ENCODE results near the gene NADK. TPM values are rescaled to one million over a fixed set of nuclear protein-coding genes. Genes with fewer than 3 reads are reported as not detected.

Gene NADK
- total and polyA plus RNA-seq, 2 donors from 2014 or later = 37.9 to 76.3 TPM

DNA sequence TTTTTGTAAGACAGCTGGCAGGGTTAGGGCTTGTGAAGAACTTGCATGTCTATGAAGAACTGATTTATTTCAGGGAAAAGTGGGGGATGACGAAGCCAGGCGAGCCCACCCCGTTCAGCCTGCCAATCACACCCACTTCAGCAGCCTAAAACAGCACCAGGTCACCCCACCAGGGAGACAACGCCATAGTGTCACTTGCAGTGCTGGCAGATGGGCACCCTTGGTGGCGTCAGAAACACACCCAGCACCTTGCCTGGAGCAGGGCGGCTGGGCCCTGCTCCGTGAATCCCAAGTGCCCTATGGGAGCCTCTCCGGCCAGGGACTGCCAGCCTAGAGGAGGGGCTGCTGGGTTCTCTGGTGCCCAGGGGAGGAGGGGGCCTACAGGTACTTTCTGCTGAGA is 5.0 kb upstream of the NADK start:
- Histone ChIP-seq H3K9ac (ENCODE audit: low read length in 3 of 3) (peak overlapping the region in 1 of 3 donors; percentile 41), H3K27me3 (ENCODE audit: control insufficient read depth, insufficient read depth, low read length) (no peaks in the 10 kb centered on the region), H3K27ac (ENCODE audit: low read depth in 2 of 2, low read length in 2 of 2) (no peak overlapping the region), H3K9me3 (ENCODE audit: control insufficient read depth in 2 of 3, insufficient read depth in 1 of 3, low read length in 3 of 3) (no peaks in the 10 kb centered on the region), H3K4me3 (ENCODE audit: low read length in 3 of 3) (no peak overlapping the region), H3K4me1 (ENCODE audit: control insufficient read depth in 2 of 3, insufficient read depth in 2 of 3, low read depth in 1 of 3, low read length in 3 of 3) (peaks cover 0 to 26% (median 6%) of the 10 kb centered on the region in 3 donors), H3K36me3 (ENCODE audit: control insufficient read depth in 2 of 3, insufficient read depth in 3 of 3, low read length in 3 of 3) (peaks cover 6 to 31% (median 24%) of the 10 kb centered on the region in 3 donors)
- TF ChIP-seq, protein P1, sequence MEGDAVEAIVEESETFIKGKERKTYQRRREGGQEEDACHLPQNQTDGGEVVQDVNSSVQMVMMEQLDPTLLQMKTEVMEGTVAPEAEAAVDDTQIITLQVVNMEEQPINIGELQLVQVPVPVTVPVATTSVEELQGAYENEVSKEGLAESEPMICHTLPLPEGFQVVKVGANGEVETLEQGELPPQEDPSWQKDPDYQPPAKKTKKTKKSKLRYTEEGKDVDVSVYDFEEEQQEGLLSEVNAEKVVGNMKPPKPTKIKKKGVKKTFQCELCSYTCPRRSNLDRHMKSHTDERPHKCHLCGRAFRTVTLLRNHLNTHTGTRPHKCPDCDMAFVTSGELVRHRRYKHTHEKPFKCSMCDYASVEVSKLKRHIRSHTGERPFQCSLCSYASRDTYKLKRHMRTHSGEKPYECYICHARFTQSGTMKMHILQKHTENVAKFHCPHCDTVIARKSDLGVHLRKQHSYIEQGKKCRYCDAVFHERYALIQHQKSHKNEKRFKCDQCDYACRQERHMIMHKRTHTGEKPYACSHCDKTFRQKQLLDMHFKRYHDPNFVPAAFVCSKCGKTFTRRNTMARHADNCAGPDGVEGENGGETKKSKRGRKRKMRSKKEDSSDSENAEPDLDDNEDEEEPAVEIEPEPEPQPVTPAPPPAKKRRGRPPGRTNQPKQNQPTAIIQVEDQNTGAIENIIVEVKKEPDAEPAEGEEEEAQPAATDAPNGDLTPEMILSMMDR (IDR thresholded peaks at IDR 0.05; ENCODE audit: borderline replicate concordance, extremely low read depth, insufficient read depth) = no peak
- intact Hi-C loops (cut with DNase I) = no loop called here
- DNase-seq (peak in 1 of 5 donors; percentile 70), FAIRE-seq (no peak)

DNA sequence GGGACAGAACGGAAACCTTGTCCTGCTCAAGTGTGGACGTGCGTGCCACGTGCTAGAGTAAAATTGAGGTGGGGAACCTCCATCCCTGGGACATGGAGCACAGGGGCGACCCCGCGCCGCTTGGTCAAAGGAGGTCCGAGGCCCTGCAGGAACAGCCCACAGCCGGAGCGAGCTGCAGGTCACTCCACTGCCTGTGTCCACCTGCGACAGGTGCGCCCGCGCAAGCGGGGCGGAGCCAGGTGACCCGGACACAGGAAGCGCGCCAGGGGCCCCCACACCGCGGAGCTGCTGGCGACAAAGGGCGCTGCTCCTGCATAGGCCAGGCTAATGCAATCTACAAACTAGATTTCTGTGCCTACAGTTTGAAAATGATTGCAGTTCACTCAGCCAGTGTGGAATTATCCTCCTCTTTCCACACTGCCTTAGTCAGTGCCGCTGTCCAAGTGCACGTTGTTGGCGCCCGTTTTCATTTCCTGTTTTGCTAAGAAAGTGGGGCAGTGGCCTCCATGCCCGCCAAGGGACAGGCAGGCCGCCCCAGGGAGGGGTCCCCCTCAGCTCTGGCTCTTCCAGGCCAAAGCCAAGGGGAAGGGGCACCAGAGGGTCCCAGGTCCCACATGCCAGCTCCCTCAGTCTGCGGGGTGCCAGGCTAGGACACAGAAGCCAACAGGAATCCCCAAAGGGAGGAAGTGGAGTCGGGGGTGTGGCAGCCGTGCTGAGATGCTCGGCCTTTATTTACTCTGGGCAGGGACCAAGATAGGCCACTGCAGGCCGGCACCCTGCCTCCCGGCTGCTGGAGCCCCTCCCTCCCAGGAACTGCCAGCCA is 4.3 kb upstream of the NADK start:
- DNase-seq = peak; percentile 32 to 90 (median 42)
- Histone ChIP-seq H3K9me3 (ENCODE audit: control insufficient read depth in 2 of 3, insufficient read depth in 1 of 3, low read length in 3 of 3) (no peaks in the 10 kb centered on the region), H3K9ac (ENCODE audit: low read length in 3 of 3) (peak overlapping the region in 2 of 3 donors; percentile 41 to 67), H3K27ac (ENCODE audit: low read depth in 2 of 2, low read length in 2 of 2) (peak overlapping the region; percentile 86 to 91), H3K27me3 (ENCODE audit: control insufficient read depth, insufficient read depth, low read length) (no peaks in the 10 kb centered on the region), H3K4me1 (ENCODE audit: control insufficient read depth in 2 of 3, insufficient read depth in 2 of 3, low read depth in 1 of 3, low read length in 3 of 3) (peaks cover 0 to 26% (median 6%) of the 10 kb centered on the region in 3 donors), H3K36me3 (ENCODE audit: control insufficient read depth in 2 of 3, insufficient read depth in 3 of 3, low read length in 3 of 3) (peaks cover 6 to 24% (median 20%) of the 10 kb centered on the region in 3 donors), H3K4me3 (ENCODE audit: low read length in 3 of 3) (peak overlapping the region; percentile 24 to 54 (median 37))
- FAIRE-seq = no peak
- TF ChIP-seq, protein P1 (IDR thresholded peaks at IDR 0.05; ENCODE audit: borderline replicate concordance, extremely low read depth, insufficient read depth) = no peak
- intact Hi-C loops (cut with DNase I) = no loop called here

DNA sequence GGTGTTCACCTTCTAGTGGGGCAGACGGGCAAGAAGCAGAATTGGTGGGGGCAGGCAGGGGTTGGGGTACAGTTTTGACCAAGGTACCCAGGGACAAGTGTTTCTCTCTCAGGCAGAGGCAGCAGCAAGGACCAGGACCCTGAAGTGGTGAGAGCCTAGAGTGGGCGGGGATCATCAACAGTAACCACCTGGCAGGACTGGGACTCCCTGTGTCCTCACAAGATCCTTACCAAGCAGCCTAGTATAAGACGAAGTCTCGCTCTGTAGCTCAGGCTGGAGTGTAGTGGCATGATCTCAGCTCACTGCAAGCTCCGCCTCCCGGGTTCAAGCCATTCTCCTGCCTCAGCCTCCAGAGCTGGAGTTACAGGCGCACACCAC is 3.2 kb upstream of the NADK start:
- intact Hi-C loops (cut with DNase I) = no loop called here
- Histone ChIP-seq H3K9ac (ENCODE audit: low read length in 3 of 3) (peak overlapping the region in 1 of 3 donors; percentile 7), H3K27me3 (ENCODE audit: control insufficient read depth, insufficient read depth, low read length) (no peaks in the 10 kb centered on the region), H3K9me3 (ENCODE audit: control insufficient read depth in 2 of 3, insufficient read depth in 1 of 3, low read length in 3 of 3) (no peaks in the 10 kb centered on the region), H3K4me1 (ENCODE audit: control insufficient read depth in 2 of 3, insufficient read depth in 2 of 3, low read depth in 1 of 3, low read length in 3 of 3) (peaks cover 0 to 32% (median 12%) of the 10 kb centered on the region in 3 donors), H3K27ac (ENCODE audit: low read depth in 2 of 2, low read length in 2 of 2) (no peak overlapping the region), H3K36me3 (ENCODE audit: control insufficient read depth in 2 of 3, insufficient read depth in 3 of 3, low read length in 3 of 3) (peaks cover 0 to 14% (median 10%) of the 10 kb centered on the region in 3 donors), H3K4me3 (ENCODE audit: low read length in 3 of 3) (no peak overlapping the region)
- no peak for FAIRE-seq
- peak in 1 of 5 donors; percentile 41 for DNase-seq
- TF ChIP-seq, protein P1 (IDR thresholded peaks at IDR 0.05; ENCODE audit: borderline replicate concordance, extremely low read depth, insufficient read depth) = no peak
